A549 treated with CORT108297 at 1 μM for 4 hours (cell line): Measurements from ENCODE around the gene ARHGEF17. TPM values are rescaled to one million over a fixed set of nuclear protein-coding genes. Genes with fewer than 3 reads are reported as not detected.

Source experiments
- total RNA-seq: library from RNA; stranded (reverse); fragments of 200-300 nt; extraction: Qiagen RNA extraction; gene quantifications from 5 replicates; pipeline ENCODE4 v1.2.3, GENCODE V29; 2022

The ARHGEF17 gene, protein sequence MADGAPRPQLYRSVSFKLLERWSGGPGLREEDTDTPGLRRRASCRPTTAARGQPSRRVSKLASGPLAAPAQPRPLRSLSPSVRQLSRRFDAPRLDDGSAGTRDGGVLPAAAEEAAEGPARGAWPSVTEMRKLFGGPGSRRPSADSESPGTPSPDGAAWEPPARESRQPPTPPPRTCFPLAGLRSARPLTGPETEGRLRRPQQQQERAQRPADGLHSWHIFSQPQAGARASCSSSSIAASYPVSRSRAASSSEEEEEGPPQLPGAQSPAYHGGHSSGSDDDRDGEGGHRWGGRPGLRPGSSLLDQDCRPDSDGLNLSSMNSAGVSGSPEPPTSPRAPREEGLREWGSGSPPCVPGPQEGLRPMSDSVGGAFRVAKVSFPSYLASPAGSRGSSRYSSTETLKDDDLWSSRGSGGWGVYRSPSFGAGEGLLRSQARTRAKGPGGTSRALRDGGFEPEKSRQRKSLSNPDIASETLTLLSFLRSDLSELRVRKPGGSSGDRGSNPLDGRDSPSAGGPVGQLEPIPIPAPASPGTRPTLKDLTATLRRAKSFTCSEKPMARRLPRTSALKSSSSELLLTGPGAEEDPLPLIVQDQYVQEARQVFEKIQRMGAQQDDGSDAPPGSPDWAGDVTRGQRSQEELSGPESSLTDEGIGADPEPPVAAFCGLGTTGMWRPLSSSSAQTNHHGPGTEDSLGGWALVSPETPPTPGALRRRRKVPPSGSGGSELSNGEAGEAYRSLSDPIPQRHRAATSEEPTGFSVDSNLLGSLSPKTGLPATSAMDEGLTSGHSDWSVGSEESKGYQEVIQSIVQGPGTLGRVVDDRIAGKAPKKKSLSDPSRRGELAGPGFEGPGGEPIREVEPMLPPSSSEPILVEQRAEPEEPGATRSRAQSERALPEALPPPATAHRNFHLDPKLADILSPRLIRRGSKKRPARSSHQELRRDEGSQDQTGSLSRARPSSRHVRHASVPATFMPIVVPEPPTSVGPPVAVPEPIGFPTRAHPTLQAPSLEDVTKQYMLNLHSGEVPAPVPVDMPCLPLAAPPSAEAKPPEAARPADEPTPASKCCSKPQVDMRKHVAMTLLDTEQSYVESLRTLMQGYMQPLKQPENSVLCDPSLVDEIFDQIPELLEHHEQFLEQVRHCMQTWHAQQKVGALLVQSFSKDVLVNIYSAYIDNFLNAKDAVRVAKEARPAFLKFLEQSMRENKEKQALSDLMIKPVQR (N-terminal part only)
- 8.4 to 13.9 TPM (median 13.6 TPM) in 5 replicates for total RNA-seq

DNA sequence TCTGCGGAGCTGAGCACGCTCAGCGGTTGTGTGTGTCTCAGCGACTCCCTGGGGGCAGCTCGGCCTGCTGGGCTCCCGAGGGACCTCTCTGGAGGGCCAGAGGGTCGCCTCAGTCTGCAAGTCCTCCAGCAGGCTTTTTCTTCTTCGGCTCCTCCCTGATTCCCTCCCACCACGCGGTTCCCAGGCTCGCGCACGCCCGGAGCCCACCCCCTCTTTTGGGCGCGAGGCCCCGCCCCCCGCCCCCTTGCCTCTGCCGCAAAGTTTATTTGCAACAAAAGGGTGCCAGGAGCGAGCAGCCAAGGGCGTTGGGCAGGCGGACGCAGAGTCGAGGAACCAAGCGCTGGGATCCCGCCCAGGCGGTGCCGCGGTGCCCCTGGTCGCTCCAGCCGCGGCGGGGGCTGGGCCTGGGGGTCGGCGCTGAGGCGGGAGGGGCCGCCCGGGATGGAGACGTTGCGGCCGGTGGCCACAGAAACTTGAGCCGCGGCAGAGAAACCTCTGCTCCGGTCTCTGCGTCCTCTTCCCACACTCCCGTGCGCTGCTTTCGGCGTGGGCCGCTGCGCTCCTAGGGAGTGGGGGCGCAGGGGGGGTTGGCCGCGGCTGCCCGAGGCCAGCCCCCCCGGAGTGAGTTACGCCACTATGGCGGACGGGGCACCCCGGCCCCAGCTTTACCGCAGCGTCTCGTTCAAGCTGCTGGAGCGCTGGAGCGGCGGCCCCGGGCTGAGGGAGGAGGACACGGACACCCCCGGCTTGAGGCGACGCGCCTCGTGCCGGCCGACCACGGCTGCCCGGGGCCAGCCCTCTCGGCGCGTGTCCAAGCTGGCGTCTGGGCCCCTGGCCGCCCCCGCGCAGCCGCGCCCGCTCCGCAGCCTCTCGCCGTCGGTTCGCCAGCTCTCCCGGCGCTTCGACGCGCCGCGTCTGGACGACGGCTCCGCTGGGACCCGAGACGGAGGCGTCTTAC is at the start of gene ARHGEF17:
ARHGEF17 (plus strand) TSS at position 274 of the 958 bp plus-strand sequence; CDS start at position 637, 363 bp downstream.

DNA sequence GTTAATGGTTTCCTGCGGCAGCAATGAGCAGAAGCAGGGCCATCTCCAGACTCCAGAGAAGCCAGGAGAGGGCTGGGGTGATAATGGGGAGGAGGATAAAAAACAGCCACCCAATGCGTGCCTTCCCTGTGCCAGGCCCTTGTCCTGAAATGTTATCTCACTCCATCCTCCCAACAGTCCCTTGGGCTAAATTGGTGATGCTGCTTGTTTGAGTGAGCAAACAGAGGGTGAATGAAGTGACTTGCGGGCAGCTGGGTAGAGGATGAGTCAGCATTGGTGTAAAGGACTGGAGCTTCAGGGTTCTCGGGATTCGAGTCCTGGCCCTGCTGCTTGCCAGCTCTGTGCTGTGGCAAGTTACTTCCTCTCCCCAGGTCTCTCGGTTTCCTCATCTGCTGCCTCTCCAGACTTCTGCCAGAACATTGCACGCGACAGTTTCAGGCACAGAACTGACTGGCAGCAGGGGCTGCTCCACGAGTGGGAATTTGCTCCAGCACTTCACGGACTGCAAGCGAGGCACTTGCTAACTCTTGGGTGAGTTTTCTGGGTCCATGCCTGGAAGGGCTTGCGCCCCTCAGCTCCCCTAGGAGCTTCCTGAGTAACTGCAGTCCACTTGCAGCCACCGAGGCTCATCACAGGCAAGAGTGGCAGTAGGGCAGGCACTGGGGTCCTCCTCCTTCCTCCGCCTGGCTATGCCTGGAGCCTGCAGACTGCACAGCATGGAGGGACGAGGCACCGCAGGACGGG is 36.0 kb upstream of the ARHGEF17 start, which contains the start of gene P2RY6:
P2RY6 (plus strand) TSS at position 403 of the 744 bp plus-strand sequence. CDS start 24,181 bp downstream, outside the sequence.

DNA sequence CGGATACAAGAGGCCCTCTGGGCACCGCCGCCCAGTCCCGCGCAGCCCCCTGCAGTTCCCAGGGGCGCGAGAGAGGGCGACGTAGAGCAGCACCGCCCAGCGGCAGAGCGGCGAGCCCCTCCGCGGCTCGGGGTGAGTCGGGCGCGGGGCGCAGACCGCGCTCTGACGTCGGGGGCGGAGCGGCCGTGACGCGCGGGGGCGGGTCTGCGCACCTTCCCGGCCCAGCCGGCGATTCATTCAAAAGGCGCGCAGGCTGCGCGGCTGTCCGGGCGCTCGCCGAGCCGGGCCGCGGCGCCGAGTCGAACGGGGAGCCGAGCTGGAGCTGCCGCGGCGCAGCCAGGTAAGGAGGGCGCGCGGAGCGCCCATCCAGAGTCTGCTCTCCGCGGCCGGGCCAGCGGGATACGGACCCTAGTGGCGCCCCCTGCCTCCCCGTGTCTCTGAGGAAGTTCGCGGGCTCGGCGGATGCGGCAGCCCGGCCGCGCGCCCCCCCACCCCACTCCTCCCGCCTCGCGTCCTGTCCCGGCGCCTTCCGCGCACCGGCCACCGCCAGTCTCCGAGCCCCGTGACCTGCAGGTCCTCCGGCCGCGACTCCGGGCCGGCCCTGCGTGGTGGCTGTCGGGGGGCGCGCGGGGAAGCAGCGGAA is 68.2 kb downstream of the ARHGEF17 start, which contains the start of gene RELT:
RELT (plus strand) TSS at position 240 of the 643 bp plus-strand sequence. CDS start 12,738 bp downstream, outside the sequence.

Other genes starting within 250 kb of the ARHGEF17 start
- gene FCHSD2, start 166.0 kb upstream of the ARHGEF17 start, total RNA-seq, result 8.8 to 11.6 TPM (median 11.0 TPM) in 5 replicates
- gene P2RY2, start 90.0 kb upstream of the ARHGEF17 start, total RNA-seq, result 8.5 to 12.8 TPM (median 11.4 TPM) in 5 replicates
- gene P2RY6, start 35.9 kb upstream of the ARHGEF17 start, total RNA-seq, result 7.3 to 14.5 TPM (median 13.2 TPM) in 5 replicates
- gene RELT, start 68.1 kb downstream of the ARHGEF17 start, total RNA-seq, result 6.0 to 10.3 TPM (median 9.0 TPM) in 5 replicates